Measurements from ENCODE around the gene ERP27.

- no peak for TF ChIP-seq CTCF (optimal IDR thresholded peaks at IDR 0.05 in 1 of 3, IDR thresholded peaks at IDR 0.05 in 1 of 3, conservative IDR thresholded peaks at IDR 0.05 in 1 of 3; ENCODE audit: extremely low read depth in 1 of 3, insufficient read depth in 2 of 3, low read length in 3 of 3)
- TF ChIP-seq EZH2 (IDR thresholded peaks at IDR 0.05; ENCODE audit: low read length): no peak
Measured at GRCh38 chr12:14965221-14965620, 26.9 kb upstream of the ERP27 start.

Measured in keratinocyte (primary cell).